GM18511 (cell line): ENCODE results near the gene CFAP53.
A peak's percentile ranks its signal among the peaks of the same experiment; 100 is the strongest.

Experiments
- ATAC-seq: cut with Tn5 transposase; IDR thresholded peaks from one replicate; pipeline ENCODE4 v1.9.1; 2021; ENCODE audit warnings: mild to moderate bottlenecking, moderate library complexity; ENCODE audit not compliant: unreplicated experiment

The CFAP53 gene

DNA sequence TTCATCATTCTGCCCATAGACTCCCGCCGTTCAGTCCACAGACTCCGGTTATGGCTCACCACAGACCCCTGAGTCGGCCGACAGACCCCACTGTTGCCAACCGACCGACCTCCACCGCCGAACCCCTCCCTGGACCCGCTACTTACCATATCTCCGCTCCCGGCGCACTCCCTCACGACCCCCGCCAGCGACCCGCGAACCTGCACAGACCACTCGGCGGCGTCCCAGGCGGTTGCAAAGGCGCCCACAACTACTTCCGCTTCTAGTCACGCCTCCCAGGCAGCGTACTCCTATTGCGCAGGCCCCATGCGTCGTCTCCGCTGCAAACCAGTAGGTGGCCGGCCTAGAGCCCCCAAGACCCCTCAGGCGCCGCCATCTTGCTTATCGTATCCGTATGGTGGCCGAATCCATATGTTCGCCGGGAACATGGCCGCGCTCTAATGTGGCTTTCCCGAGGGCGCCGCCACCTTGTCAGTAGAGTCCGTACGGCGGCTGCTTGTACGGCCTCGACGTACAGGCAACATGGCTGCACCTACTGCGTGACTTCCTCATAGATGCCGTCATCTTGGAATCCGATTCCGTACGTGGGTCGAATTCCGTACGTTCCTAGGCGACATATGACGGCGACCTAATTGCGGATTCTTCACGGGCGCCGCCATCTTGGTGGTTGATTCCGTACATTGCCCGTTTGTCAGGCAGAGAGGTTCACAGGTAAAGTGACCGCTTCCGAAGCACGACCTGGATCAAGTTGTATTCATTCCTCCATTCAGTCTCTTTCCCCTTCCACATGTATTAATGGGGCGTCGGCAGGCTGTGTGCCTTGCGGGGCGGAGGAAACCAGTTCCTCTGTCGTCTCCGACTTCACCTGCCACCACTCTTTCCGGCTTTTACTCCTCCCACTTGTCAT is 21.4 kb upstream of the CFAP53 start, which contains the start of gene CXXC1:
Gene CXXC1, minus strand, starts transcription at position 252 of the 907 bp plus-strand sequence. Its CDS starts 103 bp downstream, at position 149.
- ATAC-seq: peak; percentile 92

DNA sequence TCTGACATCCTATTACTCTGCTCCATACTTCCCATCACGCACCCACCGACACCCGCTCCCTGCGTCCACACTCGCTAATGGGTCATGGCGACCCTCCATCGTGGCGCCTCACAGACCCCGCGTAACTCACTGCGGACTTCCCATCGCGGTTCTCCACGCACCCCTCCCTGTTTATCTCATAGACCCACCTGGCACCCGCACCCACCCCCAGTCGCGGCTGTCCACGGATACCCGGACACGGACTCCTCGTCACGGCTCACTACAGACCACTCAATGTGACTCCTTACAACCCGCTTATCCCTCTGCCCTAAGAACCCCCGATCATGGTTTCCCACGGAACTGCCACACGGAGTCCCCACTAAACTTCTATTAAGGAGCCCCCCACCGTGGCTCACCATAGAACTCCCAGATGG is 20.7 kb upstream of the CFAP53 start:
- peak; percentile 3 for ATAC-seq

DNA sequence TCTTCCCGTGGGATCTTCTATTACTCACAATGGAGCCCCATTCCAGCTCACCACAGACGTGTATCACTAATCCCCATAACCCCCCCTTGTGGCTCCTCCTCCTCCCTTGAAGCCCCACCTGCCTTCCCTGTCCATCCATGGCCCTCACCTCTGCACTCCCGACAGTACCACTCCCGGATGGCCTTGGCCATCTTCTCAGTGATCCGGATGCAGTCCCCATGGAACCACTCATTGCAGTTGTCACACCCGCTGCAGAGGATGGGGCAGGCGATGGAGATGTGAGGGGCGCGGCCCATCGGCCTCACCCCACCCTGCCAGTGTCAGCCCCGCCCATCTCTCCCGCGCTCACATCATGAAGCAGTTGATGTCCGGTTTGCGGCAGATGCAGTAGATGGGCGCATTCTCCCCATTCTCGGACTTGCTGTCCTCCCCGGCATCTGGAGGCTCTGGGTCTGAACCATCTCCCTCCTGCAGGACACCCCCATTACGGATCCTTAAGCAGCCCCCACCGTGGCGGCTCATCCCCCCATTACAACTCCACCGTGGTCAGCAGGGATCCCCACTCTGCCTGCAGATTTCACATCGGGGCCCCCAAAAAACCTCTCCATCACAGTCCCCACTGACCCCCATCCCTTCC is 20.2 kb upstream of the CFAP53 start:
- ATAC-seq: no peak

DNA sequence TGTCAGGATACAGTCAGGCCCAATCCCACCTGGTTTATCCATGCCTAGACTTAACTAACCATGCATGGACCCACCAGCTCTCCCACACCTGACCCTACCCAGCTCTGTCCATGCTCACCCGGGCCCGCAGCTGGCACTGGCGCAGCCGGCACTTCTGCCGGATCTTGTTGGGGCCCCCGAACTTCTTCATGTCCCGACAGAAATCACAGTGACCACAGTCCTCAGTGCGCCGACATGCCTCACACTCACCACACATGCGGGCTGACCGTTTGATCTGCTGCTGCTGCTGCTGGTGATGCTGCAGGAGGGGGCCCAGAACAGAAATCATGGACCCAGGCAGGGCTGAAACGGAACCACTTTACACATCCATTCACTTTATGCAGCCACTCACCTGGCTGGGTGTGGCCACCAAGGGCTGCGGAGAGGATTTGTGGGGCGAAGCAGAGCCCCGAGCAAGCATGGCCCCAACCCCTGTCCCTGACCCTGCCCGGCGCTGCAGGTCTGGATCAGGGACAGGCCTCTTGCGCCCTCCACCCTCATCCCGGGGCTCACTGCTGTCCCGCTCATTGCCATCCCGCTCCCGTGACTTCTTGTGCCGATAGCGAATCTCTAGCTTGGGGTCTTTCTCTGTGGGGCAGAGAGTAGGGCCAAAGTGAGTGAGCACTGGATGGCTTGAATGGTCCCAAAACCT is 19.5 kb upstream of the CFAP53 start:
- no peak for ATAC-seq

DNA sequence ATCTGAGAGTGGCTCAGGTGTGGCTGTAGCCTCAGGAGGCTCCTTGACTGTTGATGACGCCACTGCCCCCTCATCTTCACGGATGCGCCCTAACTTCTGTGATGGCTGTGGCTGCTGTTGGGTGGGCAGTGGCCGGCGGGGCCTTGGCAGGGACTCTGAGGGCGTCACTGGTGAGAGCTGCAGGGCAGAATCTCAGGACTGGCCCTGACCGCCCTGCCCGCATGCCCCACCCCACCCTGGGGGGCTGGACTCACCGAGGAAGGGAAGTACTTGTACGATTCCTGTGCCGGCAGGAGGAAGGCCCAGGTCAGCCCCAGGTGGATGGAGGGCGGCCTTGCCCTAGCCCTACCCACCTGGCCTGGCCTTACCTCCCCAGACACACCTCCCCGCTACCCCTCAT is 18.8 kb upstream of the CFAP53 start:
- ATAC-seq: no peak

DNA sequence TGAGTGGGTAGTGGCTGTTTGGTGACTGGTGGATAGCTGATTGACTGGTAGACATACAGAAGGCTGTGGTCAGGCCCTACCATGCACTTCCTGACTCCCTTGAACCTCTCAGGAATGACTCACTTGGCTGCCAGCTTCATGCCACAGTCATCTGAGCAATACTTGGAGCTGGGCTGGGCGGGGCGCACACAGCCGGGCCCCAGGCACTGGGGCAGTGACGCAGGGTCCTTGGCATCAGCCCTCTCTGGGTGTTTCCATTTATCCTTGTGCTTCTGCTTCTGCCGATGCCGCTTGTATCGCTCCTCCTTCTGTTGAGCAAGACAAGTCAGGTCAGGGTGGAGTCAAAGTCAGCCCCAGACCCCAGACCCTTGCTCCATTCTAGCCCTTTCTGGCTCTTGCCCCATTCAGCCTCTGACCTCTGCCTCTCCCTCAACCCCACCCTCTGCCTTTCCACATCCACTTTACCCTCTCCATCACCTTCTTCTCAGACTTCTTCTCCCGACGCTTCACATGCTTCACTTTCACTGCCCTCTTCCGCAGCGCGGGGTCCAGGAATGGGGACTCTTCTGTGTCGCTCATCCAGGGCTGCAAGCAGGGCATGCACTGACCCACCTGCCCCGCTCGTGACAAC is 18.1 kb upstream of the CFAP53 start:
- ATAC-seq: no peak

DNA sequence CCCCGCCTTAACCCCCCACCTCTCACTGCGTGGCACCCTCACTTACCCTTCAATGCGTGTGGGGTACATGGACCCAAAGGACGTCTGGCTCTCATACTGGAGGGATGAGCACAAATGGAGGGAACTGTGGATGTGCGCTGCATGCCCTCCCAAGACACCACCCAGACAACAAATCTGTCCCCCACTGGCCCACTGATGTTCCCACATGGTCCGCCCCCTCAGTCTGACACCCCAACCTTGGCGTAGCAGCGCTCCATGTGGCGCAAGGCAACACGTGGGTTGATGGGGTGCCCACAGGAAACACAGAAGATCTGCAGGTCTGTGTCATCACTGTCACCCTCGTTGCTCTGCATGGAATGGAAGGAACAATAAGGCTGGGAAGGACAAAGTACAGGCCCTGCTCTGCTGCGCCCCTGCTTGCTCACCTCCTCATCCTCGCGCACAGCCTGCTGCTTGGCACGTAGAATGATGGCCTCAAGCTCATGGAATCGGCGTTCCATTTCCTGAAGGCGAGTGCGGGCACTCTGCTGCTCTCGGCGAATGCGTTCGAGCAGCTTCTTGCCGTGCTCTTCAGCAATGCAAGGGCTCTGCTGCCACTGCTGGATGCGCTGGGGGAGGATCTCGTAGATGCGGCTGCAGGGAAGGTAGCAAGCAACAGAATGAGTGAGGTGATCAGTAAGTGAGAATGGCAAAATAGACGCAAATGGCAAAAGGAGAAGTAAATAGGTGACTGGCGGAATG is 17.3 kb upstream of the CFAP53 start:
- no peak for ATAC-seq

DNA sequence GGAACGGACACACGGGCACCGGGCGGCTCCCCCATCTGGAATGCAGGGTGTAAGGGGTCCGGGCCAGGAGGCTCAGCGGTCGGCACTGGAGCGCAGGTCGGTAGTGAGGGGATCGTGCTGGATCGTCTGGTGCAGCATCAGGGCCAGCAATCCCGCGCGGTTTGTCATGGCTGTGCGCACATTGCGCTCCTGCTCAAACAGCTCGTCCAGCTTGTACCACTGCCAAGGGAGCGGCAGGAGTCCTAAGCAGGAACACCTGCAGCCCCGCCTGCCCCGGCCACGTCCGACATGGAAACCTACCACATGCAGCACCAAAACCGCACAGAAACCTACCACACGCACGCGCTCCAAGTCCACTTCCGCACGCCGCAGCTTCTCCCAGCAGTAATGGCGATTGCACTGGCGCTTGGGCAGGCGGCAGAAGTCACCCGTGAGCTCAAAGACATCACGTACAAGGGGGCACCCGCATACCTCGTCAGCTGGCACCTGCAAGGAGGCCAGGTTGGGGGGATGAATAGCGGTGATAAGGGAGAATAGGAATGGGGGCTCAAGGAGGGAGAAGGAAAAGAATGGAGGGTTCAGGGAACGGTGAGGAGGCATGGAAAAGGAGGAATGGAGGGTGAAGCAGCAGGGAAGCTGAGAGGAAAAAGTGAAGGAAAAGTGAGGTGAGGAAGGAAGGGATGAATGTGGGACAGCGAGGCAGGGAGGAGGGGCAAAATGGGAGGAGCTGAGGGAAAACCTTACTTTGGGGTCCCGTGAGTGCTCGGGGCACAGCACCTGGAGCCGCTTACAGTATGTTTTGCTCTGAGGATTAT is 16.4 kb upstream of the CFAP53 start:
- no peak for ATAC-seq

DNA sequence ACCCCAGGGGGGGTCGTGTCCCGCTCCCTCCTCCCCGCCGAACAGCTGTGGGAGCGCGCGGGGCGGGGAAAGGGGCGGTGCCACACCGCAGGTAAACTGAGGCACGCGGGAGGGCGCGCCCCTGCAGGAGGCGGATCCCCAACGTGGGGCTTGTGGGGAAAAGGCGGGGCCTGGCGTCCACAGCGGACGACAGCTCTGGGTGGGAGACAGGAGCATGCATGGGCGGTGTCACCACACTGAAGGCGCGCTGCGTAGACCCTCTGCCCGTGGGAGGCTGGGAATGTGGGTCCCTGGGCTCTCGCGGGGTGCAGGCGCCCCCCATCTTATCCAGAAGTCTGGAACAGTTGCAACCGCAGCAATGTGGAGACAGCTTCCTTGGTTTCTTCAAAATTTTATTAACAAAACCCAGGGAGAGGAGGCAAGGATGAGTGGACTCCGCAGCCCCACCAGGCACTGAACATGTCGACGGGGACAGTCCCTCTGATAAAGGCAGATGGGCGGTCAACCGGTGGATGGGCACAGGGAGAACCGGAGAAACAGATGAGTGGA is 15.8 kb upstream of the CFAP53 start:
- no peak for ATAC-seq

DNA sequence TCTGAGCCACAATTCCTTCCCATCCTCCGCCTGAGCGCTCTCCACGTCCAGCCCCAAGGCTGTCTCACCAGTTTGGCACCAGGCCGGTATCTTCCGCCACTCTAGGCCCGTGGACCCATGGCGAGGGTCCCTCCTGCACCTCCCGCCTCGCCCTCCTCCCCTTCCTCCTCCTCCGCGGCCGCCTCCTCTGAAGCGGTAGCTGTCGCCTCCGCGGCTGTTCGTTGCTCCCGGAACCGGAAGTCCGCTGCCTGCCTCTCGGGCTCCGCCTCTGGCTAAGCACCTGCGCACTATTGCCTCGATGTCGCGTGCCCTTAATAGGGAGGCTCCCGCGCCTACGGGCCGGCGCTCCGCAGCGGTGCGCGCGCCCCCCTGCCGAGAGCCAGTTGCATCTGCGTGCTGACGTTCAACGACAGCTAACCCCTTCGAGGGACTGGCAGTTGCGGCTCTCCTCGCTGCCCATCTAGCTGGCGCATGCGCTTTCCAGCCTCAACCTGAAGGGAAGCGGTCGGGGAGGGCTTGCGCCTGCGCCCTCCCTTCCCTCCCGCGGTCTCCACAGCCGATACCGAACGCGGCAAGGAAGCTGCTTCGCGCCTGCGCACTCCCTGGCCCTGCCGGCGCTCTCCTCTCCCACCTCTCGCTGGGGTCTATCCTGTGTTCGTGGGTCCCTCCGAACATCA is 15.1 kb upstream of the CFAP53 start, which contains the start of gene MBD1:
Gene MBD1, minus strand, starts transcription at position 229 of the 677 bp plus-strand sequence. CDS start 1,531 bp downstream, outside the sequence.
- peak; percentile 92 for ATAC-seq

DNA sequence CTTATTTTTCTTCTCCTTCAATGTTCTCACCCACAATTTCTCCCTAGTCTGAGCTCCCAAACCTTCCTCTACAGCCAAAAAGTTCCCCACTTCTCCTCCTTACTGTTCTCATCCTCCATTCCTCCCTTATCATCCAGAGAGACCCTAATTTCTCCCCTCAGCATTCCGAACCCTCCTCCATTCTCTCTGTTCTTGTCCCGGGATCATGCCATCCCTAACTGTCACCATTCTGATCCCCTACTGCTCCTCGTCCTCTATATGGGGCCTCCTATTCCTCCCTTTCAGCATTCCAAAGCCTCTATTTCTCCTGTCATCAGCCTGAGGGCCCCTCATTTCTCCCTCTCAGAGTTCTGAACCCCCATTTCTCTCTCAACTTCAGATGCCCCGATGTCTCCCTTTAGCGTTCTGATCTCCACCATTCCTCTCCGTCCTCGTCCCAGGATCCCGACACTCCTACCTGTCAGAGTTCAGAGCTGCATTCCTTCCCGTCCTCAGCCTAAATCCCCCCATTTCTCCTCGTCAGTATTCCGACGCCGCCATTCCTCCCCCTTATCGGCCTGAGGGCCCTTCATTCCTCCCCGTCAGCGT is 14.5 kb upstream of the CFAP53 start:
- ATAC-seq: no peak

DNA sequence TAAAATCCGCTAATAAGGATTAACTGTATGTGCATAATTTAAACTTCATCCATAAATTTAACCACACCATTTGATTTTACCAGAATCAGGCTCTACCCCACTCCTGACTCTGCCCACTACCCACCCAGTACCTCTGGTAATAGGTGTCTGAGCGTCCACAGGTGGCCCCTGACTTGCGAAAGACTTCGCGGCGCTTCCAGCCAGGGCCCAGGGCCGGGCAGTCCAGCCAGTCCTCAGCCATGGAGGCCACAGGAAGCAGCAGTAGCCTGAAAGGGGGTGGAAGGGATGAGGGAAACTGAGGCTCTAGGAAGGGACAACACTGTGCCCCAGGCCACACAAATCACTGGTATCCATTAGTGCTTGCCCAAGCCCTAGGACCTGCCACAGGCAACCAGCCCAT is 13.5 kb upstream of the CFAP53 start:
- no peak for ATAC-seq

DNA sequence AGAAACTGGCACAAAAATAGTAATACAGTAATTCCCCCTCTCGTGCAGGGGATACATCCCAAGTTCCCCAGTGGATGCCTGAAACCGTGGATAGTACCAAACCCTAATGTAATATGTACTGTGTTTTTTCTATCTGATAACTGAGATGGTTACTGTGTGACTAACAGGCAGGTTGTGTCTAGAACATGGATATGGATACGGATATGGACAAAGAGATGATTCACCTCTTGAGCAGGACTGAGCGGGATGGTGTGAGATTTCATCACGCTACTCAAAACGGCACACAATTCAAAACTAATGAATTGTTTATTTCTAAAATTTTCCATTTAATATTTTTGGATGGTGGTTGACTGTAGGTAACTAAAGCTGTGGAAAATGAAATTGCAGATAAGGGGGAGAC is 11.6 kb upstream of the CFAP53 start:
- ATAC-seq: no peak

DNA sequence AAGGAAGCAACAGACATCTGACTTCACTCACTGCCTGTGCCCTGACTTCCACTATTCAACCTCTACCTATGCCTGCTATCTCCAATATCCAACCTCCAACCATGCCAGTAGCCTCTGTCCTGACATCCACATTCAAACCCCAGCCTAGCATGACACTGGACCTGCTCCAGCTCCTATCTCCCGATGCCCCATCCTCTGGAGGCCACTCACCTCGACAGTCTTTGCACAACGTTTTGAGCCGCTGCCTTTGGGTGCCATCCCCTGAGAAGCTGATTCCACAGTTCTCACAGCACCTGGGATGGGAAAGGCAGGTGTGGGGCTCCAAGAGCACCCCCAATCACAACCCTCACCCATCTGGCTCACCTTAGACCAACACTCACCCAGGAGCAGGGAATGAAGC is 10.2 kb upstream of the CFAP53 start:
- ATAC-seq: no peak

DNA sequence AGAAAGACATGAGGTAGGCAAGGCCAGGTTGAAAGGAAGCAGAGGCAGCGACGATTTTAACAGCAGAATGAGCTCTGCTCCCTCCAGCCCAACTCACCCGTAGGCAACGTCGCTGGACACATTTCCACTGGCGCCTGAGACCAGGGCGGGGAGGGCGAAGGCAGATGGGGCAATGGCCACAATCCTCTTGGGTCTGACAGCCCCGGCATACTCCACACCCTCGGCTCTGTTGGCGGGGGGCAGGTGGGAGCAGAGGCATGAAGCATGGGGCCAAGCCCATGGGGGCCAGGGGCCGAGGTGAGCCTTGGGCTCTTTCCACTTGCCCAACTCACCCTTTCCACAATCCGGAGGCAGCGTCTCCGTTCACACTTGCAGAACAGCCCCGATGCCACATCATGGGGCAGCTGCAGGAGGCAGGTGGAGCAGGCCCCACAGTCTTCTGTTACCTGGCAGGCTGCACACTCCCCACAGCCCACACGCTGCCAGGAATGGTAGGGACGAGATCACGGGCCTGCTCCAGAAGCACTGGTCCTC is 9.3 kb upstream of the CFAP53 start:
- ATAC-seq: no peak

DNA sequence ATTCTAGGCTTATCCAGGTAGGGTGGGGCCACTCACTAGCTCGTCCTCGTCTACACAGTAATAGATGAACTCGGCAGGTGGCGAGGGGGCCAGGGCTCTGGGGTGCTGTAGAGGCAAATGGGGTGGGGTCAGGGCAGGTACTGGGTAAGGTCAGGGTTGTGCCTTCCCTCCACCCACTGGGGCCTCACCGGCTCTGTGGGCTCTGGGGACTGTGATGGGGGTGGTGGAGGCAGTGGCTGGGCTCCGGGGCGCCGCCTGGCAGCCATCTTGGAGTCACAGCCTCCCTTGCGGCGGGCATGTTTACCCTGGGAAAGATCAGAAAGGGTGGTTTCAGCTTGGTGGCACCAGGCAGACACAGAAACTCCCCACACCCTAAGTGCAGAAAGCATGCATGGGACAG is 8.6 kb upstream of the CFAP53 start:
- no peak for ATAC-seq

DNA sequence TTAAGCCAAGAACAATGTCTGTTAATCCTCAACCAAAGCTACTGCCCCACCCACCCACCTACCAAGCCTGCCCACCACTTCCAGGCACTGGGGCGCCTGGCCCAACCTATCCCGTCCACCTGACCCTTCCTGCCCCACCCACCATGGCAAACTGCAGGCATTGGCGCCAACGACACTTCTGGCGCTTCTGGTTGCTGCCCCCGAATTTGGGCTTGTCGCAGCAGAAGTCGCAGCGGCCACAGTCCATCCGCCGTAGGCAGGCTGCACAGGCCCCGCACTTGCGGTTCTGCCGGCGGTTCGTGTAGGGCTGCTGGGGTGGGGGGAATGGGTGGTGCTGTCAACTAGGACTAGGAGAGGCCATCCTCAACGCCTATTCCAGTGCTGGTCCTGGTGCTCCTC is 7.7 kb upstream of the CFAP53 start:
- no peak for ATAC-seq
